Calu3 (cell line): ENCODE measurements around the gene CC2D1A. TPM values are rescaled to one million over a fixed set of nuclear protein-coding genes. Genes with fewer than 3 reads are reported as not detected.

Experiments
- BruUV-seq: library from RNA; stranded (reverse); fragments of 400-500 nt; replicated peaks from 2 replicates; lab custom pipeline; 2021; lab: Mats Ljungman, UMichigan
- CTCF ChIA-PET: fragments of 300-600 bp; sonication (Branson Sonifier 250); formaldehyde crosslinking; loops from one replicate; lab custom pipeline; 2022; ENCODE audit warnings: antibody characterized with exemption; lab: Charles Lee
- DNase-seq: peaks from one replicate; pipeline ENCODE4 v3.0.0; 2022
- H3K27ac Mint-ChIP-seq: one replicate; pipeline ENCODE4 v1.8.0; 2022; ENCODE audit warnings: mixed read lengths; ENCODE audit not compliant: unreplicated experiment
- H3K27me3 Mint-ChIP-seq: one replicate; pipeline ENCODE4 v1.8.0; 2022; ENCODE audit warnings: mixed read lengths; ENCODE audit not compliant: unreplicated experiment
- H3K36me3 Mint-ChIP-seq: one replicate; pipeline ENCODE4 v1.8.0; 2022; ENCODE audit warnings: mild to moderate bottlenecking, moderate library complexity, mixed read lengths; ENCODE audit not compliant: insufficient read depth, unreplicated experiment
- H3K4me1 Mint-ChIP-seq: one replicate; pipeline ENCODE4 v1.8.0; 2022; ENCODE audit warnings: mild to moderate bottlenecking, low read depth, mixed read lengths; ENCODE audit not compliant: unreplicated experiment
- H3K4me3 Mint-ChIP-seq: one replicate; pipeline ENCODE4 v1.8.0; 2022; ENCODE audit warnings: mild to moderate bottlenecking, low read depth, moderate library complexity, mixed read lengths; ENCODE audit not compliant: unreplicated experiment
- H3K9me3 Mint-ChIP-seq: one replicate; pipeline ENCODE4 v1.8.0; 2022; ENCODE audit warnings: low read depth, mixed read lengths; ENCODE audit not compliant: unreplicated experiment
- CTCF ChIP-seq: fragments of 200-600 bp; IDR thresholded peaks from one replicate; pipeline ENCODE4 v1.8.0; 2022; ENCODE audit warnings: antibody characterized with exemption; ENCODE audit not compliant: unreplicated experiment
- intact Hi-C: fragments of 100-400 bp; cut with micrococcal nuclease; formaldehyde crosslinking; loops from one replicate; pipeline ENCODE4 v1.10.0; 2022; ENCODE audit not compliant: unreplicated experiment
- total RNA-seq: library from RNA; stranded (reverse); gene quantifications from 2 replicates; pipeline ENCODE4 v1.2.3, GENCODE V29; 2022

Gene CC2D1A
- total RNA-seq, 1 experiment from 2014 or later, result 41.7 TPM

GRCh38 chr19:13873834-13874515, 32.0 kb upstream of the CC2D1A start:
- Mint-ChIP-seq H3K27me3 (no peaks in the 10 kb centered on the region), H3K27ac (no peak overlapping the region), H3K4me3 (no peak overlapping the region), H3K4me1 (no peaks in the 10 kb centered on the region), H3K36me3 (peaks cover 7% of the 10 kb centered on the region), H3K9me3 (no peaks in the 10 kb centered on the region)
- CTCF ChIA-PET, result no interaction called here
- intact Hi-C loops, result no loop called here
- DNase-seq, result no peak
- no peak for TF ChIP-seq CTCF
- no TSS peak for BruUV-seq

- H3K36me3 Mint-ChIP-seq, result peaks cover 7% of the 10 kb centered on the region
- H3K4me3 Mint-ChIP-seq, result no peak overlapping the region
- H3K4me1 Mint-ChIP-seq, result no peaks in the 10 kb centered on the region
- DNase-seq, result no peak
- intact Hi-C loops, result no loop called here
- H3K27me3 Mint-ChIP-seq, result no peaks in the 10 kb centered on the region
- TF ChIP-seq CTCF, result no peak
- CTCF ChIA-PET, result no interaction called here
- no TSS peak for BruUV-seq
- H3K27ac Mint-ChIP-seq, result no peak overlapping the region
- H3K9me3 Mint-ChIP-seq, result no peaks in the 10 kb centered on the region
These were observed 30.2 kb upstream of the CC2D1A start for GRCh38 chr19:13875824-13876223.

- BruUV-seq, result no TSS peak
- no peak for TF ChIP-seq CTCF
- intact Hi-C loops, result no loop called here
- Mint-ChIP-seq H3K36me3 (peaks cover 7% of the 10 kb centered on the region), H3K27ac (no peak within 1 kb of the TSS), H3K4me3 (no peak within 1 kb of the TSS), H3K4me1 (no peaks in the 10 kb centered on the region), H3K27me3 (no peaks in the 10 kb centered on the region), H3K9me3 (no peaks in the 10 kb centered on the region)
- DNase-seq, result no peak
- CTCF ChIA-PET, result no interaction called here
These were observed 29.2 kb upstream of the CC2D1A start, which contains the start of gene NANOS3 for GRCh38 chr19:13876834-13877233. NANOS3 (plus strand) TSS chr19:13877134; CDS start chr19:13877249, 115 bp downstream.

- no peaks in the 10 kb centered on the region for H3K4me1 Mint-ChIP-seq
- peaks cover 7% of the 10 kb centered on the region for H3K36me3 Mint-ChIP-seq
- CTCF ChIA-PET, result no interaction called here
These were observed 28.7 kb upstream of the CC2D1A start for GRCh38 chr19:13877303-13877702.

More at GRCh38 chr19:13877303-13877702, 28.7 kb upstream of the CC2D1A start:
- intact Hi-C loops, result no loop called here
- no peak for TF ChIP-seq CTCF
- Mint-ChIP-seq H3K4me3 (no peak overlapping the region), H3K9me3 (no peaks in the 10 kb centered on the region), H3K27me3 (no peaks in the 10 kb centered on the region), H3K27ac (no peak overlapping the region)
- no peak for DNase-seq
- no TSS peak for BruUV-seq
